Right atrium auricular region (tissue), 2 donors: ENCODE data around the gene EEF1AKMT2. TPM values are rescaled to one million over a fixed set of nuclear protein-coding genes. Genes with fewer than 3 reads are reported as not detected.

Source experiments
- DNase-seq: peaks from one replicate; pipeline ENCODE4 v3.0.0-alpha.2; 2019; ENCODE audit warnings: low spot score
- H3K27ac ChIP-seq, 2 donors: fragments of 200-600 bp; sonication (generic); 1 replicate in 1 of 2; 2 replicates in 1 of 2; pipeline ENCODE4 v1.5.1; 2016 to 2019
- H3K27me3 ChIP-seq, 2 donors: fragments of 200-600 bp; sonication (generic); one replicate each; pipeline versions ENCODE4 v1.5.1 to v1.6.0; 2017 to 2019
- H3K36me3 ChIP-seq: fragments of 200-600 bp; sonication (generic); one replicate; pipeline ENCODE4 v1.5.1; 2016
- H3K4me1 ChIP-seq, 2 donors: fragments of 200-600 bp; sonication (generic); one replicate each; pipeline versions ENCODE4 v1.5.1 to v1.6.0; 2017 to 2019
- H3K4me3 ChIP-seq, 2 donors: fragments of 200-600 bp; sonication (generic); 1 replicate in 1 of 2; 2 replicates in 1 of 2; pipeline ENCODE4 v1.5.1; 2017 to 2019; ENCODE audit warnings: mild to moderate bottlenecking in 1 of 2, moderate library complexity in 1 of 2
- H3K9me3 ChIP-seq, 2 donors: fragments of 200-600 bp; sonication (generic); one replicate each; pipeline ENCODE4 v1.5.1; 2019
- CTCF ChIP-seq, 2 donors: fragments of 200-600 bp; sonication (generic); IDR thresholded peaks; one replicate each; pipeline ENCODE4 v1.5.1; 2019; ENCODE audit warnings: antibody characterized with exemption in 2 of 2
- total RNA-seq, 2 donors: library from RNA; depleted of rRNA; stranded (reverse); fragments of >200 nt; gene quantifications; one replicate each; pipeline ENCODE4 v1.1.0, GENCODE V29; 2016

EEF1AKMT2 gene
- total RNA-seq, 2 donors from 2014 or later = 9.6 to 10.2 TPM

DNA sequence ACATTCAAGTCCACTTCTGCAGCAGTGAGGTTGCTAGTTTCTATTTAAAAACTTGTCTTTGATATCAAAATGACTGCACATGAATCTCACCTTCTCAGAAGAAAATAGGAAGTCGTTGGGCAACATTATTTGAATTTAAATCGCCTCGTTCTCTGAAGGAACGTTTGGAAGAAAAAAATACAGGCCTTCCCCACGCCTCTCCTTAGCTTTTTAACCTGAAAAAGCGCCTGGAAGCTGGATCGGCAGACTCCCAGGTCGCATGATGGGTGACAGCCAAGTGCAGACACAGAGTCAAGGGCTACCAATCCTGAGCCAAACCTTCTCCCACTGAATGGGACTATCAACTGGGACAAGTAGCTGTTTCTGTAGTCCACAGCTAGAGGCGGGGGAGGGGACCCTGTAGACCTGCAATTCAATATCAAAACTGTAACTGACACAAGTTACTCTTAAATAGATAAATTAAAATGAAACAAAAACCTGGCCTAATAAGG is 49.7 kb downstream of the EEF1AKMT2 start:
- Histone ChIP-seq H3K4me1 (peaks cover 0 to 75% of the 10 kb centered on the region in 2 donors), H3K4me3 (peak overlapping the region in 1 of 2 donors; percentile 69), H3K27ac (peak overlapping the region; percentile 78 to 81), H3K36me3 (no peaks in the 10 kb centered on the region), H3K9me3 (no peaks in the 10 kb centered on the region), H3K27me3 (no peaks in the 10 kb centered on the region)
- no peak for TF ChIP-seq CTCF (IDR thresholded peaks at IDR 0.05)
- peak; percentile 57 for DNase-seq

GRCh38 chr10:124741281-124741921 is 50.3 kb downstream of the EEF1AKMT2 start:
- DNase-seq = peak; percentile 93
- Histone ChIP-seq H3K4me3 (peak overlapping the region in 1 of 2 donors; percentile 22), H3K27me3 (no peaks in the 10 kb centered on the region), H3K27ac (peak overlapping the region; percentile 78 to 81), H3K9me3 (no peaks in the 10 kb centered on the region), H3K4me1 (peaks cover 0 to 81% of the 10 kb centered on the region in 2 donors), H3K36me3 (no peaks in the 10 kb centered on the region)
- TF ChIP-seq CTCF (IDR thresholded peaks at IDR 0.05) = peak; percentile 71 to 91

DNA sequence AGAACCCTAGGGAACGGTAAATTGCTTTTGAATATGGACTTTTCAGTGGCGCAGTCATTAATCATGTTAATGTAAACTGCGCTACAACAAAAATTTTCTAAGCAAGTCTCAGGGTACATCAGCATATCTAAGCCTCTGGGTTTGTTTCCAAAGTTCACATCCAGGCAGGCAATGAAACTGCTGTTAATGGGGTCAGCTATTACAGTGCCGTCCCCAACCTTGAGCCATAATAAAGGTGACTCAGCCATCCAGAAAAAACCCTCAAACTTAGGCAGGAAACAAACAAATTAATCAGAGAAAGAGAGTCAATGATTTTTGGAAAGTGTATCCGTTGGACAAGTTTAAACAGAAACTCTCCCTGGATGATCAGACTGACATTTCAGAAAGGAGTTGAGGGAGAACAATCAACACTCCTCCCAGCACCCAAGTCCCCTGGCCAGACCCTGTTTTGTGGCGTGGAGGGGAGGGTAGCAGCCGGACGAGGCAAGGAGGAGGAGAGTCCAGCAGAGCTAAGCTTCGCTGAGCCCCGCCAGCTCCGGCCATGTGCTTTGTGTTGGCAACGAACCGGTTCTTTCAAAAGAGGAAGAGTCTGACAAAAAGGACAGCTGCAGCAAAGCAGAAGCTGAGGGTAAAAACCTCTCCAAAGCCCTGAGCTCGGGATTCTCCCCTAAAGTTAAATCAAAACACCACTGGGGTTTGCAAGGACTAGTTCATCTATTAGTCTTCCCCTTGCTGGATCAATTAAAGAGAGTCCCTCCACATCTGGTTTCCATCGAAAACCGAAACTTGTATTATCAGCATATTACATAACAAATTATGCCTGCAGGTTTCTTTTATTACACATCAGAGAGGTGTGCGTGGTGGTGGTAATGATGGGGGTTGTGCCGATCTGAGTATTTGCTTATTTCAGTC is 51.1 kb downstream of the EEF1AKMT2 start:
- Histone ChIP-seq H3K27me3 (no peaks in the 10 kb centered on the region), H3K4me1 (peaks cover 0 to 86% of the 10 kb centered on the region in 2 donors), H3K27ac (peak overlapping the region; percentile 78 to 81), H3K36me3 (no peaks in the 10 kb centered on the region), H3K9me3 (no peaks in the 10 kb centered on the region), H3K4me3 (peak overlapping the region in 1 of 2 donors; percentile 22)
- TF ChIP-seq CTCF (IDR thresholded peaks at IDR 0.05) = no peak
- DNase-seq = peak; percentile 80

DNA sequence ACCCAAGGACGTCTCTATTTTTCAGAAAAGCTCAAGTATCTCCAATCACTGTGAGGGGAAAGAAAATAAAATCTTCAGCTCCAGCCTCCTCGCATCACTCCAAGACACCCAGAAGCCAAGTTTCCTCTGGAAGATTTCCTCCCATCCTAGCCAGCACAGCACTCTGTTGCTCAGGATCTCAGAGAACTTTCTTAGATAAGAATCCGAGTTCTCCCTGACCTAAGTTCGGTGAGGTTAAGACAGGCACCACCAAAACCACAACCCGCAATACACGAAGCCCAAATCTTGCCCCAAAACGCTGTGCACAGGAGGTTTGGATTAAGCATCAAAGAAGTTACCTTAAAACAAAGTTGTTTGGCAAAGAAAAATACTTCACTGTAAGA is 51.7 kb downstream of the EEF1AKMT2 start:
- peaks cover 0 to 86% of the 10 kb centered on the region in 2 donors for H3K4me1 ChIP-seq
- H3K36me3 ChIP-seq = no peaks in the 10 kb centered on the region
- no peak for TF ChIP-seq CTCF (IDR thresholded peaks at IDR 0.05)
- H3K4me3 ChIP-seq = no peak overlapping the region
- DNase-seq = peak; percentile 56
- no peaks in the 10 kb centered on the region for H3K9me3 ChIP-seq
- peak overlapping the region; percentile 78 to 81 for H3K27ac ChIP-seq
- H3K27me3 ChIP-seq = no peaks in the 10 kb centered on the region

DNA sequence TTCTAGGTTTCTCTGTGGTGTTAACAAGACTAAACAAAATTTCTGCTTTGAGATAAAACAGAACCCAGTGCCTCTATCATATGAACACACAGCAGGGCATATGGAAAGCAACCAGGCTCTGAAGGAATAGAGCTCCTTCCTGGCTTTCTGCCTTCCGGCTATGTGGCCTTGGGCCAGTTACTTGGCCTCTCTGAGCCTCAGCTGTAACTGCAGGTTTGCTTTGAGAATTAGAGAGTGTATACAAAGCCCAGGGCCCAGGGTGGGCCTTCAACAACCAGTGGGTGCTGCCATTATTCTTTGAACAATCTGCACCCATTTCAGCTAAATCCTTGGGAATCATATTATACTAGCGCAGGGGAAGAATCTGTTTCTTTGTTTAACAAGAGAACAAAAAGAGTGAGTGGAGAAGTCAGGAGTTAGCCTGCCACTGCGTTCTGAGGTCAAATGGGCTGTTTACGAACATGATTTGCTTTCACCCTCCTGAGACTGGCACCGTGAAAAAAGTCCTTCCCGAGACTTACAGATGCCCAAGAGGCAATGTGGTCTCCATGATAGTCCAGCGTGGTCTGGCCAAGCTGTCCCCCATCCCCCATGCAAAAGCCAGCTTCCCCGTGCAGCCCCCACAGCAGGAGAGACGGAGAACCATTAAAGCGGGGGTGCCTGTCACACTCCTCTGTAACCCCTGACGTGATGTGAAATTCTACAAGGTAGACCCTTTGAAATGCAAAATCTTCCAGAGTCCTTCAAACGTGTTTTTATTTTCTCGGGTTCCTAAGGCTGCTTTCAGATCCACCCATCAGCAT is 52.4 kb downstream of the EEF1AKMT2 start:
- Histone ChIP-seq H3K4me3 (no peak overlapping the region), H3K27me3 (no peaks in the 10 kb centered on the region), H3K27ac (peak overlapping the region; percentile 78 to 81), H3K36me3 (no peaks in the 10 kb centered on the region), H3K4me1 (peaks cover 0 to 87% of the 10 kb centered on the region in 2 donors), H3K9me3 (no peaks in the 10 kb centered on the region)
- TF ChIP-seq CTCF (IDR thresholded peaks at IDR 0.05) = no peak
- DNase-seq = peak; percentile 53
